ENCODE data around the gene MACO1.
"Not testable (repeated sequence)": the region's sequence is repeated elsewhere in the genome, so short reads cannot be mapped to it uniquely, and the experiment has no call there.

MACO1 gene

GRCh38 chr1:25430073-25430966 is at the start of gene MACO1:
Gene MACO1 (plus strand): TSS chr1:25430897. CDS start chr1:25431099, 202 bp downstream.
- DNase-seq (peak; percentile 97), ATAC-seq (peak; percentile 93)

GRCh38 chr1:25382543-25382942 is 48.2 kb upstream of the MACO1 start:
- DNase-seq, ATAC-seq: not testable (repeated sequence)

GRCh38 chr1:25383090-25383489 is 47.6 kb upstream of the MACO1 start:
- not testable (repeated sequence) for ATAC-seq, DNase-seq

GRCh38 chr1:25383875-25384274 is 46.8 kb upstream of the MACO1 start:
- ATAC-seq, DNase-seq: not testable (repeated sequence)

GRCh38 chr1:25387096-25387495 is 43.6 kb upstream of the MACO1 start:
- not testable (repeated sequence) for ATAC-seq, DNase-seq

GRCh38 chr1:25388691-25389090 is 42.0 kb upstream of the MACO1 start:
- DNase-seq: not testable (repeated sequence)

GRCh38 chr1:25389721-25390120 is 41.0 kb upstream of the MACO1 start:
- ATAC-seq: peak; percentile 40
- not testable (repeated sequence) for DNase-seq

More at GRCh38 chr1:25388691-25389090, 42.0 kb upstream of the MACO1 start:
- ATAC-seq: not testable (repeated sequence)

- DNase-seq: no peak
Observed at GRCh38 chr1:25392841-25393240, 37.9 kb upstream of the MACO1 start.

GRCh38 chr1:25397549-25397948 is 33.1 kb upstream of the MACO1 start:
- DNase-seq, ATAC-seq: not testable (repeated sequence)

More at GRCh38 chr1:25392841-25393240, 37.9 kb upstream of the MACO1 start:
- no peak for ATAC-seq

GRCh38 chr1:25398079-25398478 is 32.6 kb upstream of the MACO1 start:
- DNase-seq, ATAC-seq: not testable (repeated sequence)

- ATAC-seq (peak; percentile 51), DNase-seq (peak; percentile 15)
Observed at GRCh38 chr1:25402947-25403803, 27.5 kb upstream of the MACO1 start.

- ATAC-seq: peak; percentile 63
Observed at GRCh38 chr1:25405731-25406305, 24.9 kb upstream of the MACO1 start.

GRCh38 chr1:25409641-25410427 is 20.9 kb upstream of the MACO1 start:
- DNase-seq, ATAC-seq: not testable (repeated sequence)

More at GRCh38 chr1:25405731-25406305, 24.9 kb upstream of the MACO1 start:
- DNase-seq: not testable (repeated sequence)

- ATAC-seq, DNase-seq: not testable (repeated sequence)
Observed at GRCh38 chr1:25412872-25413623, 17.6 kb upstream of the MACO1 start.

- DNase-seq, ATAC-seq: not testable (repeated sequence)
Observed at GRCh38 chr1:25414157-25414556, 16.5 kb upstream of the MACO1 start.

- not testable (repeated sequence) for DNase-seq, ATAC-seq
Observed at GRCh38 chr1:25414578-25414977, 16.1 kb upstream of the MACO1 start.

- ATAC-seq, DNase-seq: not testable (repeated sequence)
Observed at GRCh38 chr1:25417280-25417679, 13.4 kb upstream of the MACO1 start.

GRCh38 chr1:25419339-25419738 is 11.4 kb upstream of the MACO1 start:
- ATAC-seq, DNase-seq: not testable (repeated sequence)

- not testable (repeated sequence) for ATAC-seq, DNase-seq
Observed at GRCh38 chr1:25420715-25421114, 10.0 kb upstream of the MACO1 start, which contains the start of gene RHCE. Gene RHCE (minus strand): TSS chr1:25420825. CDS start chr1:25420786, 39 bp downstream.

- DNase-seq, ATAC-seq: not testable (repeated sequence)
Observed at GRCh38 chr1:25423206-25423605, 7.5 kb upstream of the MACO1 start.
